ENCODE measurements around the gene KCNC1.

DNA sequence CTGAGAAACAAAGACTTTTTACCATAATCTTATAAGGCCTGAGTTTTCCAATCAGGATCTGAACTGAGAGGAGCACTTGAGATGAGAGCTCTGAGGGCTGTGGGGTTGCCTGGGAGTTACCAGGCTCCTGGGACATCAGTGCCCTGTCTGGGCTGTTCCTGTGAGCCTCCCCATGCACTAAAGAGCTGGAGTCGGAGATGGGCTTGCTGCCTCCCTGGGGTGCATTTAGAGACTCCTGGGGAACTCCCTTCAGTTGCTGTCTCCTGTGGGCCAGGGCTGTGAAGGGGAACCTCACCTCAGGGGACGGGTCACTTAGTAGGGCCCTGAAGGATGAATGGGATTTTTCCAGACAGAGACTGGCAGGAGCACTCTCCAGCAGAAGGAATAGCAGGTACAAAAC, 33.3 kb downstream of the KCNC1 start:
- no peak for TF ChIP-seq GATA2 (IDR thresholded peaks at IDR 0.05; ENCODE audit: low read depth, low read length)
- no peak for TF ChIP-seq GATA3 (IDR thresholded peaks at IDR 0.05; ENCODE audit: low read depth, low read length)

Measured in SH-SY5Y (cell line).